GM12878 (cell line): ENCODE data around the gene LACRT. TPM values are rescaled to one million over a fixed set of nuclear protein-coding genes. Genes with fewer than 3 reads are reported as not detected.

Source experiments
- ATAC-seq: fragments of 200-7000 bp; cut with Tn5 transposase; 3 replicates; pipeline ENCODE4 v1.9.1; 2020; ENCODE audit warnings: mild to moderate bottlenecking, moderate library complexity
- BruUV-seq: library from RNA; stranded (reverse); fragments of 400-500 nt; replicated peaks from 2 replicates; lab custom pipeline; 2021; lab: Mats Ljungman, UMichigan
- CTCF ChIA-PET: fragments of 300-600 bp; sonication (Branson Sonifier 250); formaldehyde crosslinking; extraction: SDS; loops from one replicate; lab custom pipeline; 2021; ENCODE audit warnings: inconsistent platforms; lab: Yijun Ruan, JAX
- POLR2A ChIA-PET: fragments of 350-600 bp; formaldehyde crosslinking; extraction: SDS; loops from one replicate; lab custom pipeline; 2021; ENCODE audit warnings: inconsistent platforms; lab: Charles Lee
- RAD21 ChIA-PET: fragments of 300-600 bp; sonication (Branson Sonifier 250); formaldehyde crosslinking; loops from one replicate; lab custom pipeline; 2023; ENCODE audit warnings: antibody characterized with exemption; ENCODE audit not compliant: unreplicated experiment; lab: Charles Lee
- SMC1A ChIA-PET: fragments of 300-600 bp; sonication (Branson Sonifier 250); formaldehyde crosslinking; loops from one replicate; lab custom pipeline; 2023; ENCODE audit not compliant: unreplicated experiment, uncharacterized antibody; lab: Charles Lee
- DNase-seq: peaks from one replicate; pipeline ENCODE4 v3.0.0-alpha.2; 2011; ENCODE audit warnings: low read depth, low spot score
- FAIRE-seq: peaks from 3 replicates; lab custom pipeline; 2011; peaks lifted over from hg19 to GRCh38; lab: Jason Lieb, UNC
- H2AFZ ChIP-seq: 2 replicates; pipeline ENCODE4 v1.6.0; 2011; ENCODE audit warnings: low read depth, low read length, control low read depth; ENCODE audit not compliant: control insufficient read depth
- H3K27ac ChIP-seq: 2 replicates; pipeline ENCODE4 v1.5.1; 2011; ENCODE audit warnings: control low read depth; ENCODE audit not compliant: control insufficient read depth, insufficient read depth
- H3K27me3 ChIP-seq, 2 experiments: replicated peaks in 1 of 2; 2 replicates each; pipeline versions ENCODE4 v1.6.0 to v1.6.1; 2011; ENCODE audit warnings: low read length in 1 of 2; ENCODE audit not compliant: control insufficient read depth in 2 of 2, insufficient read depth in 2 of 2
- H3K36me3 ChIP-seq, 2 experiments: 2 replicates each; pipeline ENCODE4 v1.5.1; 2011; ENCODE audit warnings: low read length in 1 of 2; ENCODE audit not compliant: control insufficient read depth in 2 of 2, insufficient read depth in 2 of 2
- H3K4me1 ChIP-seq: 2 replicates; pipeline ENCODE4 v1.6.1; 2011; ENCODE audit warnings: mild to moderate bottlenecking, low read length, moderate library complexity, mixed read lengths; ENCODE audit not compliant: control insufficient read depth, insufficient read depth
- H3K4me2 ChIP-seq: 2 replicates; pipeline ENCODE4 v1.6.0; 2011; ENCODE audit warnings: control low read depth; ENCODE audit not compliant: control insufficient read depth, insufficient read depth
- H3K4me3 ChIP-seq: fragments of 200-600 bp; sonication (generic); 2 replicates; pipeline ENCODE4 v1.5.1; 2016
- H3K79me2 ChIP-seq: 2 replicates; pipeline ENCODE4 v1.6.0; 2011; ENCODE audit warnings: low read length; ENCODE audit not compliant: control insufficient read depth, insufficient read depth
- H3K9ac ChIP-seq: 2 replicates; pipeline ENCODE4 v1.8.0; 2011; ENCODE audit warnings: low read length, control low read depth, mixed read lengths; ENCODE audit not compliant: control insufficient read depth, insufficient read depth
- H3K9me3 ChIP-seq: replicated peaks from 3 replicates; pipeline ENCODE4 v1.5.1; 2011; ENCODE audit warnings: mild to moderate bottlenecking, low read length; ENCODE audit not compliant: control insufficient read depth, insufficient read depth
- H4K20me1 ChIP-seq: 2 replicates; pipeline ENCODE4 v1.6.0; 2011; ENCODE audit not compliant: control insufficient read depth, insufficient read depth
- ATF7 ChIP-seq: fragments of 450-650 bp; IDR thresholded peaks from 2 replicates; pipeline ENCODE4 v1.6.1; 2016; ENCODE audit warnings: low read depth, mild to moderate bottlenecking
- CBFB ChIP-seq: IDR thresholded peaks from 2 replicates; pipeline ENCODE4 v1.6.1; 2016; ENCODE audit warnings: antibody characterized with exemption, low read depth
- CHD2 ChIP-seq: IDR thresholded peaks from 2 replicates; pipeline ENCODE4 v1.6.1; 2011; ENCODE audit warnings: low read depth, low read length, improper control_type of control experiment, borderline replicate concordance
- CHD4 ChIP-seq: fragments of 200-600 bp; sonication (generic); IDR thresholded peaks from 2 replicates; pipeline ENCODE4 v1.6.1; 2016; ENCODE audit warnings: mild to moderate bottlenecking
- CREM ChIP-seq: IDR thresholded peaks from 2 replicates; pipeline ENCODE4 v1.6.1; 2014; ENCODE audit warnings: antibody characterized with exemption, low read depth
- CTCF ChIP-seq, 3 experiments: IDR thresholded peaks in 2 of 3; conservative IDR thresholded peaks in 1 of 3; 2 replicates each; pipeline ENCODE4 v1.5.1; 2011; ENCODE audit warnings: low read depth in 3 of 3, low read length in 3 of 3, mild to moderate bottlenecking in 3 of 3, control low read depth in 2 of 3, moderate library complexity in 2 of 3, inconsistent platforms in 1 of 3, mixed read lengths in 1 of 3; ENCODE audit not compliant: control insufficient read depth in 2 of 3, insufficient read depth in 1 of 3; ENCODE audit errors: extremely low read depth in 1 of 3
- ESRRA ChIP-seq: IDR thresholded peaks from 2 replicates; pipeline ENCODE4 v1.6.1; 2012; ENCODE audit warnings: mild to moderate bottlenecking, low read length, improper control_type of control experiment
- GABPA ChIP-seq: IDR thresholded peaks from 2 replicates; pipeline ENCODE4 v1.6.1; 2014; ENCODE audit warnings: antibody characterized with exemption, low read depth, mild to moderate bottlenecking, inconsistent platforms
- MEF2B ChIP-seq: fragments of 450-650 bp; IDR thresholded peaks from 2 replicates; pipeline ENCODE4 v1.6.1; 2018; ENCODE audit warnings: mild to moderate bottlenecking, moderate library complexity; ENCODE audit not compliant: partially characterized antibody, poor library complexity, severe bottlenecking
- RAD21 ChIP-seq: IDR thresholded peaks from 2 replicates; pipeline ENCODE4 v1.6.1; 2011; ENCODE audit warnings: mild to moderate bottlenecking, low read depth, low read length, moderate library complexity; ENCODE audit not compliant: insufficient read depth
- RUNX3 ChIP-seq: IDR thresholded peaks from 2 replicates; pipeline ENCODE4 v1.6.1; 2012; ENCODE audit warnings: low read length, inconsistent platforms
- STAT1 ChIP-seq: fragments of 450-650 bp; conservative IDR thresholded peaks from 2 replicates; pipeline ENCODE4 v1.6.1; 2014; ENCODE audit warnings: antibody characterized with exemption, mild to moderate bottlenecking
- TCF12 ChIP-seq: IDR thresholded peaks from 2 replicates; pipeline ENCODE4 v1.6.1; 2011; ENCODE audit warnings: low read depth, mild to moderate bottlenecking, low read length
- ZNF384 ChIP-seq: IDR thresholded peaks from 2 replicates; pipeline ENCODE4 v1.6.1; 2012; ENCODE audit warnings: low read depth, mild to moderate bottlenecking, low read length, improper control_type of control experiment, borderline replicate concordance
- WGBS: methylation state at CpG from one replicate; pipeline ENCODE4 v1.1.6; 2016; ENCODE audit warnings: low lambda C conversion rate; ENCODE audit not compliant: insufficient replicate concordance, insufficient coverage; ENCODE audit errors: missing lambda C conversion rate; 5-methylcytosine and 5-hydroxymethylcytosine counted together
- in situ Hi-C: fragments of 300-500 bp; cut with MboI; formaldehyde crosslinking; loops from 9 replicates; pipeline ENCODE4 v1.14.3; 2018; ENCODE audit warnings: mixed read lengths
- intact Hi-C: fragments of 100-400 bp; cut with micrococcal nuclease; formaldehyde crosslinking; loops from one replicate; pipeline ENCODE4 v1.14.2; 2022; ENCODE audit not compliant: unreplicated experiment
- polyA plus RNA-seq, 11 experiments: library from polyadenylated mRNA; depleted of rRNA in 4 of 11; unstranded in 6 of 11; stranded (reverse) in 5 of 11; fragments of >200 nt; fragmentation: Nextera tagmentation in 4 of 11; fragmentation: Illumina TruSeq in 1 of 11; extraction: Ambion mirVana in 4 of 11; extraction: Trizol in 1 of 11; gene quantifications; 1 replicate in 1 of 11; 2 replicates in 10 of 11; pipeline versions ENCODE4 v1.2.1 to v1.2.3, GENCODE V29; 2011 to 2016; ENCODE audit warnings: inconsistent platforms in 2 of 11, missing spikeins in 2 of 11, low read depth in 1 of 11
- total RNA-seq, 4 experiments: library from RNA; depleted of rRNA in 3 of 4; stranded (reverse); fragments of >200 nt in 3 of 4; fragmentation: Illumina TruSeq in 1 of 4; extraction: Trizol in 1 of 4; gene quantifications; 2 replicates each; pipeline versions ENCODE4 v1.2.1 to v1.2.3, GENCODE V29; 2013 to 2021

The LACRT gene
- total and polyA plus RNA-seq, 10 of the 15 experiments (the other 5 are each of a cell fraction or from before 2014, with no cell fraction given): not detected

GRCh38 chr12:54603872-54604271, 30.8 kb downstream of the LACRT start:
- ATAC-seq: no peak
- no peak overlapping the region for H2AFZ ChIP-seq
- no peaks in the 10 kb centered on the region for H3K4me1 ChIP-seq
- TF ChIP-seq GABPA: no peak
- TF ChIP-seq CHD2: no peak
- no peak for TF ChIP-seq MEF2B
- no peak for TF ChIP-seq STAT1
- TF ChIP-seq TCF12: no peak
- no peak for TF ChIP-seq CHD4
- SMC1A ChIA-PET: interaction anchor here (0.7 to 1.4 kb wide), 2 partner anchors 24 to 98 kb away, joined by 3 read pairs; no protein-coding TSS in a partner anchor
- H3K36me3 ChIP-seq: no peaks in the 10 kb centered on the region
- DNase-seq: no peak
- FAIRE-seq: no peak
- H3K4me3 ChIP-seq: no peak overlapping the region
- RAD21 ChIA-PET: no interaction called here
- no peak overlapping the region for H3K9ac ChIP-seq
- CTCF ChIA-PET: interaction anchor here (0.7 to 6.3 kb wide), 8 partner anchors 8 to 468 kb away, joined by 3 to 45 read pairs (median 5); no protein-coding TSS in a partner anchor
- H3K9me3 ChIP-seq: no peaks in the 10 kb centered on the region
- 46% methylated on average over 5 of the region's 5 CpGs for WGBS
- H3K4me2 ChIP-seq: no peak overlapping the region
- no TSS peak for BruUV-seq
- H3K79me2 ChIP-seq: no peaks in the 10 kb centered on the region
- H4K20me1 ChIP-seq: no peaks in the 10 kb centered on the region
- peaks cover 0 to 1% of the 10 kb centered on the region in 2 experiments; a peak in 2 of 4 replicates for H3K27me3 ChIP-seq
- POLR2A ChIA-PET: no interaction called here
- no peak overlapping the region for H3K27ac ChIP-seq
- intact Hi-C loops (loop anchor here (2.0 to 5.0 kb wide), 2 partner anchors 353 to 469 kb away; no protein-coding TSS in a partner anchor), in situ Hi-C loops (no loop called here)

GRCh38 chr12:54603173-54603814, 31.4 kb downstream of the LACRT start:
- in situ Hi-C loops: no loop called here
- H3K9me3 ChIP-seq: no peaks in the 10 kb centered on the region
- DNase-seq: peak; percentile 21
- no peaks in the 10 kb centered on the region; a peak in 1 of 4 replicates for H3K27me3 ChIP-seq
- RAD21 ChIA-PET: no interaction called here
- no TSS peak for BruUV-seq
- peak; percentile 70 for TF ChIP-seq ZNF384
- TF ChIP-seq CREM: peak; percentile 32; the same call in 1 of the 2 replicates
- peak; percentile 27; the same call in 1 of the 2 replicates for TF ChIP-seq RUNX3
- TF ChIP-seq CTCF (IDR thresholded peaks at IDR 0.05 in 2 of 3, conservative IDR thresholded peaks at IDR 0.05 in 1 of 3; ENCODE audit: control insufficient read depth in 2 of 3, extremely low read depth in 1 of 3, insufficient read depth in 1 of 3, low read depth in 3 of 3, low read length in 3 of 3): peak; percentile 81 to 92 (median 84)
- no peak for TF ChIP-seq ESRRA
- TF ChIP-seq ATF7: 0 out of 2 replicates have a peak, but pooled peaks have one; percentile 34
- no peak for TF ChIP-seq CBFB
- TF ChIP-seq RAD21: peak; percentile 78
- H3K36me3 ChIP-seq: no peaks in the 10 kb centered on the region
- 17% methylated on average over 8 of the region's 8 CpGs for WGBS
- no peak overlapping the region for H3K9ac ChIP-seq
- ATAC-seq: peak; percentile 99
- H3K4me3 ChIP-seq: no peak overlapping the region
- no peaks in the 10 kb centered on the region for H3K79me2 ChIP-seq
- H4K20me1 ChIP-seq: no peaks in the 10 kb centered on the region
- intact Hi-C loops: loop anchor here (2.0 to 5.0 kb wide), 2 partner anchors 354 to 470 kb away; no protein-coding TSS in a partner anchor
- no peak overlapping the region for H3K27ac ChIP-seq
- POLR2A ChIA-PET: no interaction called here
- H3K4me2 ChIP-seq: no peak overlapping the region
- SMC1A ChIA-PET: interaction anchor here (0.7 to 1.4 kb wide), 2 partner anchors 23 to 99 kb away, joined by 3 read pairs; no protein-coding TSS in a partner anchor
- peak; percentile 96 for FAIRE-seq
- H3K4me1 ChIP-seq: no peaks in the 10 kb centered on the region
- CTCF ChIA-PET: interaction anchor here (0.7 to 6.3 kb wide), 11 partner anchors 7 to 469 kb away, joined by 3 to 45 read pairs (median 5); no protein-coding TSS in a partner anchor
- no peak overlapping the region for H2AFZ ChIP-seq
